Bronchial epithelial cell (primary cell): ENCODE data around the gene VWF. TPM values are rescaled to one million over a fixed set of nuclear protein-coding genes. Genes with fewer than 3 reads are reported as not detected.

ENCODE experiments used
- DNase-seq: peaks from one replicate; pipeline ENCODE4 v3.0.0-alpha.2; 2010; ENCODE audit warnings: low read depth
- FAIRE-seq: peaks from 2 replicates; lab custom pipeline; 2011; peaks lifted over from hg19 to GRCh38; lab: Jason Lieb, UNC
- H3K27me3 ChIP-seq: 2 replicates; pipeline ENCODE4 v1.5.1; 2011; ENCODE audit warnings: low read length; ENCODE audit not compliant: control insufficient read depth, insufficient read depth
- H3K36me3 ChIP-seq: 2 replicates; pipeline ENCODE4 v1.5.1; 2011; ENCODE audit warnings: low read length; ENCODE audit not compliant: control insufficient read depth, insufficient read depth
- H3K4me3 ChIP-seq: 2 replicates; pipeline ENCODE4 v1.5.1; 2011; ENCODE audit warnings: mild to moderate bottlenecking, low read depth, low read length, control low read depth
- total RNA-seq: library from RNA; depleted of rRNA; stranded (reverse); fragments of >200 nt; gene quantifications from 2 replicates; pipeline ENCODE4 v1.2.1, GENCODE V29; 2014
- TF ChIP-seq, protein P1 (sequence below): IDR thresholded peaks from 2 replicates; pipeline ENCODE4 v1.5.1; 2011; ENCODE audit warnings: mild to moderate bottlenecking, moderate library complexity, low read length, control low read depth, inconsistent platforms; ENCODE audit not compliant: insufficient read depth, severe bottlenecking

The VWF gene
- total RNA-seq, 1 donor from 2014 or later: 0.26 TPM

DNA sequence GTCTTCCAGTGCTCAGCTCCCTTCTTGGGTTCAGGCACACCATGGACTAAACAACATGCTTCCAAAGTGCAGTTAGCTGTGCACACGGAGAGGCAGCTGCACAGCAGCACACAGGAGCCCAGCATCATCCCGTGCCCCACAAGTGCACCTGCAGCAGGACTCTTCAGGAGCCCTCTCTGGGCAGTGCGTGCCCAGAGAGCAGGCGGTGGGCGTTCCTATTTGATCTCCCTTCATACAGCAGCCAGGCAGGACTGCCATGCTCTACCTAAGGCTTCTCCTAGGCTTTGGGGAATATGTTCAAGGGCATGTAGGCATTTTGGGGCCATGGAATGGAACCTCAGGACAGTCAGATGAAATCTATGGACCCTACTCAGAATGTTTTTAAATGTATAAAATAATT lies 214.9 kb downstream of the VWF start:
- Histone ChIP-seq H3K36me3 (no peaks in the 10 kb centered on the region), H3K4me3 (no peak overlapping the region), H3K27me3 (no peaks in the 10 kb centered on the region)
- DNase-seq (no peak), FAIRE-seq (no peak)
- TF ChIP-seq, protein P1, sequence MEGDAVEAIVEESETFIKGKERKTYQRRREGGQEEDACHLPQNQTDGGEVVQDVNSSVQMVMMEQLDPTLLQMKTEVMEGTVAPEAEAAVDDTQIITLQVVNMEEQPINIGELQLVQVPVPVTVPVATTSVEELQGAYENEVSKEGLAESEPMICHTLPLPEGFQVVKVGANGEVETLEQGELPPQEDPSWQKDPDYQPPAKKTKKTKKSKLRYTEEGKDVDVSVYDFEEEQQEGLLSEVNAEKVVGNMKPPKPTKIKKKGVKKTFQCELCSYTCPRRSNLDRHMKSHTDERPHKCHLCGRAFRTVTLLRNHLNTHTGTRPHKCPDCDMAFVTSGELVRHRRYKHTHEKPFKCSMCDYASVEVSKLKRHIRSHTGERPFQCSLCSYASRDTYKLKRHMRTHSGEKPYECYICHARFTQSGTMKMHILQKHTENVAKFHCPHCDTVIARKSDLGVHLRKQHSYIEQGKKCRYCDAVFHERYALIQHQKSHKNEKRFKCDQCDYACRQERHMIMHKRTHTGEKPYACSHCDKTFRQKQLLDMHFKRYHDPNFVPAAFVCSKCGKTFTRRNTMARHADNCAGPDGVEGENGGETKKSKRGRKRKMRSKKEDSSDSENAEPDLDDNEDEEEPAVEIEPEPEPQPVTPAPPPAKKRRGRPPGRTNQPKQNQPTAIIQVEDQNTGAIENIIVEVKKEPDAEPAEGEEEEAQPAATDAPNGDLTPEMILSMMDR: no peak

DNA sequence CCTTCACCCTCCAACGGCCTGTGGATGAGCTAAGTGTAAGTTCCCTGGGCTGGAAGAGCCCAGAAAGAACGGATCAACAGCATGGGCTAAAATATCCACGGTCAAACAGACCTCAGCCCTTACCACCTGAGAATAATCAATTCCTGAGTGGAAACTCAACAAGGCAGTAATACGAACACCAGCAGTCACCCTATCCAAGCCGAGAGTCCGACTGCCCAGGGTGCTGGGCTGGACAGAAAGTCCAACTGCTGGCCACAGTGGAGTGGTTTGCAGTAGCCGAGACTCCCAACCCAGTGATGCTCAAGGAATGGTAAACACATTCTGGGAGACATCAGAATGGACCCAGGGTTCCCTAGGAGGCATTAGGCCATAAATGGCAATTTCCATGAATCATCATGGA lies 216.2 kb downstream of the VWF start:
- no peaks in the 10 kb centered on the region for H3K27me3 ChIP-seq
- FAIRE-seq (no peak), DNase-seq (no peak)
- no peaks in the 10 kb centered on the region for H3K36me3 ChIP-seq
- H3K4me3 ChIP-seq: no peak overlapping the region
- TF ChIP-seq, protein P1: no peak

DNA sequence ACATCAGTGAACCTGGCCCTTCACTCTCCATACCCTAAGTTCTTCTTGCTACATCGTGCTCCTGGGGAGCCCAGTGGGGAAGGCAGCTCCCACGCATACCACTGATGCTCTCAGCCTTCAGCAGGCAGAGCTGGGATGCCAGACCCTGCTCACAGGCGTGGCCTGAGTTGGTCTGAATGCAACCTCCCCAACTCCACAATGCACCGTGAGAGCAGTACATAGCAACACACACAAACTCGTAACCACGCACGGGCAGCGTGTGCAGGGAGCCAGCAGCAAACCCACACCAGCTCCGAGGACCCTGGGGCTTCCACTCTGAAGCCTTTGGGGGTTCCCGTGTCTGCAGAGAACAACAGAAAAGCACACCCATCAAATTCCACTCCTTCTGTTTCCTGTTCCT lies 216.7 kb downstream of the VWF start:
- Histone ChIP-seq H3K4me3 (no peak overlapping the region), H3K36me3 (no peaks in the 10 kb centered on the region), H3K27me3 (no peaks in the 10 kb centered on the region)
- FAIRE-seq: peak; percentile 13
- TF ChIP-seq, protein P1: no peak
- no peak for DNase-seq

GRCh38 chr12:5905757-5906156 lies 218.7 kb downstream of the VWF start:
- Histone ChIP-seq H3K4me3 (no peak overlapping the region), H3K36me3 (no peaks in the 10 kb centered on the region), H3K27me3 (no peaks in the 10 kb centered on the region)
- DNase-seq: no peak
- TF ChIP-seq, protein P1: no peak
- FAIRE-seq: no peak

DNA sequence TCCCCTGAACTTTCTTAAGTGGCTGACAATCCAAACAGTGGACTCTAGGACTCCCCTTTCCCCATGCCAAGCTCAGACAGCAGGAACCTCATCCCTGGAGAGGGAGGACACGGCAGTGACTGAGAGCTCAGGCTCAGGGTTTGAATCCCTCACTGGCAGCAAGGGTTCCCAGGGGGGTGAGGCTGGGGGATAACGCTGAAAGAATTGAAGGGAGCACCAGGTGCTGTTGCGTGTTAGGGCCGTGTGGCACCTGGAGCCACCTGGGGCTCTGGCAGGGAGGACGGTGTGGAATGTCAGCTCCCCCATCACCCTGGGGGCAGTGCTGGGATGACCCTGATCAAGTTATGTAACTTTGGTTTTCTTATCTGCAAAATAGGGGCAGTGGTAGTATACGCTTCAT lies 219.5 kb downstream of the VWF start:
- no peak overlapping the region for H3K4me3 ChIP-seq
- TF ChIP-seq, protein P1: no peak
- H3K36me3 ChIP-seq: no peaks in the 10 kb centered on the region
- DNase-seq (no peak), FAIRE-seq (no peak)
- H3K27me3 ChIP-seq: no peaks in the 10 kb centered on the region

- DNase-seq: no peak
- no peak for FAIRE-seq
- Histone ChIP-seq H3K36me3 (no peaks in the 10 kb centered on the region), H3K4me3 (no peak overlapping the region), H3K27me3 (no peaks in the 10 kb centered on the region)
- TF ChIP-seq, protein P1: no peak
These were observed 220.0 kb downstream of the VWF start for GRCh38 chr12:5904441-5904840.
